OCI-LY1 (cell line): ENCODE data around the gene UNC5CL.

Experiments
- EZH2 ChIP-seq: fragments of 200-600 bp; sonication (generic), shearing (Covaris generic); IDR thresholded peaks from 2 replicates; pipeline ENCODE4 v1.8.0; 2017; ENCODE audit warnings: borderline replicate concordance, mixed run types, mild to moderate bottlenecking, antibody characterized with exemption, low read length, moderate library complexity, mixed read lengths
- TF ChIP-seq, protein P1 (sequence below): fragments of 200-600 bp; sonication (generic), shearing (Covaris generic); IDR thresholded peaks from 2 replicates; pipeline ENCODE4 v1.5.1; 2017; ENCODE audit warnings: mild to moderate bottlenecking, antibody characterized with exemption, low read length, moderate library complexity, mixed read lengths

DNA sequence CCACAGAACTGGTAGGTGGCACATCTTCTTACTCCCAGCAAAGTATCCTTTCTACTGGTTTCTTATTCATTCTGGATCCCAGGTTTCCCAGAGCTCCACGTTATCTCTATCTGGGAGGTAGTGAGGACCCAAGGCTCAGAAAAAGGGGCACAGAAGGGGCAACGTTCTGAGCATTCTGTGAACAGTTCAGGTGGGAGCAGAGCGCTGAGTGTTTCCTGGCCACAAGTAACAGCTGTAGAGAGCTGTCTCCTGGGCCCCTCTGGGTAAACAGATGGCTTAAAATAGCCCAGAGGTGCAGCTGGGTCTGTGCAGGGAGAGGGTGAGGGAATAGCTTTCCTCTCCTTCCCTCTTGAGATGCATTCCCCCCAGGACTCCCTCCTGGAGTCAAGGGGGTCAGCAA, 16.1 kb upstream of the UNC5CL start:
- TF ChIP-seq, protein P1, sequence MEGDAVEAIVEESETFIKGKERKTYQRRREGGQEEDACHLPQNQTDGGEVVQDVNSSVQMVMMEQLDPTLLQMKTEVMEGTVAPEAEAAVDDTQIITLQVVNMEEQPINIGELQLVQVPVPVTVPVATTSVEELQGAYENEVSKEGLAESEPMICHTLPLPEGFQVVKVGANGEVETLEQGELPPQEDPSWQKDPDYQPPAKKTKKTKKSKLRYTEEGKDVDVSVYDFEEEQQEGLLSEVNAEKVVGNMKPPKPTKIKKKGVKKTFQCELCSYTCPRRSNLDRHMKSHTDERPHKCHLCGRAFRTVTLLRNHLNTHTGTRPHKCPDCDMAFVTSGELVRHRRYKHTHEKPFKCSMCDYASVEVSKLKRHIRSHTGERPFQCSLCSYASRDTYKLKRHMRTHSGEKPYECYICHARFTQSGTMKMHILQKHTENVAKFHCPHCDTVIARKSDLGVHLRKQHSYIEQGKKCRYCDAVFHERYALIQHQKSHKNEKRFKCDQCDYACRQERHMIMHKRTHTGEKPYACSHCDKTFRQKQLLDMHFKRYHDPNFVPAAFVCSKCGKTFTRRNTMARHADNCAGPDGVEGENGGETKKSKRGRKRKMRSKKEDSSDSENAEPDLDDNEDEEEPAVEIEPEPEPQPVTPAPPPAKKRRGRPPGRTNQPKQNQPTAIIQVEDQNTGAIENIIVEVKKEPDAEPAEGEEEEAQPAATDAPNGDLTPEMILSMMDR: no peak
- TF ChIP-seq EZH2: no peak
